GM19397 (cell line): ENCODE results near the gene ALDOB.

Source experiments
- ATAC-seq: cut with Tn5 transposase; IDR thresholded peaks from one replicate; pipeline ENCODE4 v1.9.1; 2021; ENCODE audit warnings: mild to moderate bottlenecking, moderate library complexity; ENCODE audit not compliant: unreplicated experiment

Gene ALDOB

GRCh38 chr9:101427957-101428655 is 7.5 kb downstream of the ALDOB start:
- peak; percentile 76 for ATAC-seq

DNA sequence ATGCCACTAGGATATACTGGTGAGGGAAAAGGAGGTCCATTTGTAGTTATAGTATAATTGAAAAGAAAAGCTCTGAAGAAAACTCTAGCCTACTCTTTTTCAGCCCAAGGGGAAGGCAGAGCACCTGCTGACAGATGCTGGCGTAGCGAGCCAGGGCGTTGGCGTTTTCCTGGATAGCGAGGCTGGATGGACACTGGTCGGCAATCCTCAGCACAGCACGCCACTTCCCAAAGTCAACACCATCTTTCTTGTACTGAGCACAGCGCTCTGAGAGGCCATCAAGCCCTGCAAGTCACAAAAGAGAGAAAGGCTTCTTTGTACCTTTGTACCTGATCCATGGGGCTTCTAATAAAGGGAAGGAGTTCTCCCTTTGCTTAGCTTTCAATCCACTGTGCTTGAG is 8.2 kb downstream of the ALDOB start:
- no peak for ATAC-seq

DNA sequence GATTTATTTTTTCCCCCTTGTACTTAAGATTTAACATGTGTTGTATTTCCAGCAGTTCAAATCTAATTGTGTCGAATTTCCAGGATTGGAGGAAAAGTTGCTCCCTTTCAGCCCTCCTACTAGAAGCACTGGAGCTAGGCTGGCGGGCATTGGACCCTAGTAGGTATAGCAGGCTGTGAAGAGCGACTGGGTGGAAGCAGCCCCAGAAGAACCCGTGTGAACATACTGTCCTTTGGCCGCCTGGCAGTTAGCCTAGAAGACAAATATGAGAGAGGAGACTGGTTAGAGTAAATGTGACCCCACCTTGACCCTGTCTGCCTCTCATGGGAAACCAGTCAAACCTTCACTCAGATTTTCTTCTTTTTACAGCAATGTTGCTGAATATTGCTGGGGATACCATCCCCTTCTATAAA is 13.9 kb downstream of the ALDOB start:
- ATAC-seq = no peak

GRCh38 chr9:101419863-101420262 is 15.7 kb downstream of the ALDOB start:
- no peak for ATAC-seq

DNA sequence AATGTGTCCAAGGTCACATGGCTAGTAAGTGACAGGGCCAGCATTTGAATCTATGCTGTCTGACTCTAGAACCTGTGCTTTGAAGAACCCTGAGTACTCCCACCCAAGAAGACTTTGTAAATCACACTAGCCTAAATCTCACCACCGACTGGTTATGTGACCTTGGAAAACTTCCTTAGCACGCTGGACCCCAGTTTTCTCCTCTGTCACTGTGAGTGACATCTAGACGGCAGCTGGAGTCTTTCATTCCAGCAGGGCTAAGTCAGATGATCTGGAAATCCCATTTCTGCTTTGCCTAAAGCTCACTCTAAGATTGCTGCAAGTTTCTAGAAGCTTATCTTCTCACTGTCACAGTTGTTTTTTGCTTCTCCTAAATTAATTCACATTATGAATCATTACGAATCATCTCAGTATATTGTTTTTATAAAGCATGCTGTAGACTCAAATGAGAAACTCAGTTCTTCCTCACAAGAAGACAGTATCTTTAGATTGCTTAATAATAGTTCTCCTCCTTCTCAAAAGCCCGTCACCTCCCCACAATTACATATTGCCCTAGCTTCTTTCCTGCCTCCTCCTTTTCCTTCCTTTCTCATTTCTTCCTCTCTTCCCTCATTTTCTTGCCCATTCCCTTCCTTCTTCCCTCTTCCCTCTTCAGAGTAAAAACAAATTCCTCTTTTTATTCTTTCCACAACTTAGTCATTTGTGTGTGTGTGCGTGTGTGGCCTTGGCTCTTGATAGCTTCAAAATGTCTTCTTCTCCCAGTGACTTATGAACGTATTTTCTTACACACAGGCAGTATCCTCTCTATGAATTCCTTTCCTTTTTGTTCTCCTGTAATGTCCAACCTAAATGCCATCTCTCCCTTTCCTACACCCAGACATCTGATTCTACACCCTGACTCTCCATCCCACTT is 16.8 kb downstream of the ALDOB start:
- no peak for ATAC-seq

DNA sequence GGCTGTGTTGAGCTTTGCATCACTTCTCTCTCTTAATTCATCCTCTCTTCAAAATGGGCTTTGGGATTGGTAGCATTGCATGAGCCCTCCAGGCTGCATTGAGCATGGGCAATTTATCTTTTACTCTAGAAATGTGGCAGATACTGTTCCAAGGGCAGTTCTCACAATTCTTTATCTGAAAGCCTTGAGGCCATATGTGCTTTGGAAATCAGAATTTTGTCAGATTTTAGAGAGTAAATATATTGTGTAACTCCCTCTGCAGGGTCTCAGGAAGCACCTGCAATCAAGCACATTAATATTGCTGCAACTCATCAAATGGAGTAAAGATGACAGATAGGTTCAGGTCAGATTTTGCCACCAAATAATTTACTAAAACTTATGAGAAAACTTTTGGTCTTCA is 17.6 kb downstream of the ALDOB start:
- no peak for ATAC-seq

DNA sequence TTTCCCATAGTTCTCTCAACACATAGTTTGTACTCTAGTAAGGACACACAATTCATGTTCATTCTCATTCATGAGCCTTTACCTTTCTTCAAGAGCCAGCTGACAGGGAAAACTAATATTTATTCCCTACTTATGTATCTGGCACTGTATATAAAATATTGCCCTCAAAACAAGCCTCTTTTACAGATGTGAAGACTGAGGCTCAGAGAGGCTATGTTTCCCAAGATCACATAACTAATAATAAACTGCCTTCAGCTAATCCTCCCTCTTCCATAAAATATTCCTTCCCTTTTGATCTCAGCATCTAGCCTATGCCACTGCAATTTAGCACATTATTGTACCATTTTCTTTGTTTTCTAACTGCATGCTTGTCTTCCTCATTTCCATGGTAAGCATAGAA is 18.2 kb downstream of the ALDOB start:
- ATAC-seq = no peak

GRCh38 chr9:101415578-101415977 is 20.0 kb downstream of the ALDOB start:
- ATAC-seq = no peak

DNA sequence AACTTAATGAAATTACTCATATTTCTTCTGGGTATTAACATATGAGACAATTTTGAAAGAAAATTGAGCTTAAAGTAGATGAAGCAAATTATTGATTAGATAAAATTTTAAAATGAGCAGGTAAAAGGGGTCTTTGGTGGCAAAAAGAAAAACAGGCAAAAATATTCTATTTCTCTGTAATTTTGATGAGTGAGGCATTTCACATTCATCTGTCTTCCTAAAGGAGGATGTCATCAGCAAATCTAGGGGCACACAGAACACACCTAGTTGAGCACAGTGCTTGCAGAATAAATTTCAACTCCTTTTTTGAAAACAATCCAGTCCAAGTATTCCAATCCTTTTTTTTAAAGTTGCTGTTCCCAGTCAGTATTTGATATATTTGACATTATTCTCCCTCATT is 20.7 kb downstream of the ALDOB start:
- ATAC-seq = no peak

- ATAC-seq = no peak
Observed at GRCh38 chr9:101409079-101409477, 26.5 kb downstream of the ALDOB start.

GRCh38 chr9:101408374-101409078 is 27.0 kb downstream of the ALDOB start:
- no peak for ATAC-seq

GRCh38 chr9:101403516-101404285 is 31.9 kb downstream of the ALDOB start:
- ATAC-seq = no peak

DNA sequence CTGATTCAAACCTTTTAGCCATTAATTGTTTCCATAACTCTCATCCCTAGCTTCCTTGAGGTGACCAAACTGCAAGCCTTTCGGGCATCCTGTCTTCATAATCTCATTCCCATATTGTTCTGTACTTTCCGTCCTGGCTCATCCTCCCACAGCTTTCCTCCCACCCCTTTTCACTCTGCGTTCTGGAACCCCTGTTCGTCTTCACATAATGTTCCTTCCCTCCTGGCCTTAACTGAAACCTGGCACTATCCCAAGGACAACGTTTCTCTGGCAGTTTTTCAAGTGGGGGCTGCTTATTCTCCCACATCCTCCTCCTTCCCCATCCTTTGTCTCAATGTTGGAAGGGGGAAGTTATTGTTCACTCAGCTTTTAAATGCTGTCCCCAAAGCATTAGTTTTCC is 35.5 kb downstream of the ALDOB start:
- ATAC-seq = no peak

- no peak for ATAC-seq
Observed at GRCh38 chr9:101399643-101399970, 36.0 kb downstream of the ALDOB start.

GRCh38 chr9:101398930-101399642 is 36.5 kb downstream of the ALDOB start:
- ATAC-seq = no peak

GRCh38 chr9:101398068-101398929 is 37.3 kb downstream of the ALDOB start, which contains the start of the genes MRPL50 and ZNF189:
Gene MRPL50 (minus strand): TSS chr9:101398618. CDS start chr9:101398592, 26 bp downstream.
Gene ZNF189 (plus strand): TSS chr9:101398851. CDS start chr9:101399157, 306 bp downstream.
- peak; percentile 99 for ATAC-seq

DNA sequence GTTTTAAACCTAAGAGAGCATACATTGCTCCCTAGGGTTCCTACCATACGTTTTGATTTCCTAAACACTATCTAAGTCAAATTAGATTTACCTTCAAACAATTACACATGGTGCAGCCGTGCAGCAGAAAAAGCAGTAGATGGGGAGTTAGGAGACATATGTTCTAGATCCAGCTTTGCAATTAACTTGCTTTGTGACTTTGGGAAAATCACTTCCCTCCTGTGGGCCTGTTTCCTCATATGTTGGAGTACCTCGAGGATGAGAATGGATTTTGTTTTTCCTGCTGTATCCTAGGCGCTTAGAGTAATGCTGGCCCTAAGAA is 37.9 kb downstream of the ALDOB start:
- no peak for ATAC-seq

- no peak for ATAC-seq
Observed at GRCh38 chr9:101394687-101395086, 40.9 kb downstream of the ALDOB start.

GRCh38 chr9:101393135-101393534 is 42.4 kb downstream of the ALDOB start:
- ATAC-seq = no peak
